ENCODE results near the gene PTGDR2. TPM values are rescaled to one million over a fixed set of nuclear protein-coding genes. Genes with fewer than 3 reads are reported as not detected.
A peak's percentile ranks its signal among the peaks of the same experiment; 100 is the strongest.

Gene PTGDR2
- total and polyA plus RNA-seq, 9 of the 15 experiments (the other 6 are each of a cell fraction or from before 2014, with no cell fraction given) = 0.51 to 2.6 (median 1.6) TPM

- peak in 1 of 2 experiments; percentile 56 for TF ChIP-seq AFF1 (IDR thresholded peaks at IDR 0.05; ENCODE audit: low read depth in 1 of 2, partially characterized antibody in 2 of 2)
- TF ChIP-seq PREB (CRISPR knock-in tag; IDR thresholded peaks at IDR 0.05) = no peak
- TF ChIP-seq ZNF436 (CRISPR knock-in tag; IDR thresholded peaks at IDR 0.05) = no peak
- TF ChIP-seq CBFA2T3 (IDR thresholded peaks at IDR 0.05) = peak; percentile 92
- TF ChIP-seq CAMTA2 (CRISPR knock-in tag; conservative IDR thresholded peaks at IDR 0.05) = no peak
- TF ChIP-seq NFIC (IDR thresholded peaks at IDR 0.05) = peak; percentile 71
- no peak for TF ChIP-seq DEAF1 (CRISPR knock-in tag; IDR thresholded peaks at IDR 0.05)
- no peak; the same call in 1 of the 2 replicates for TF ChIP-seq RFX1 (IDR thresholded peaks at IDR 0.05)
- 0 out of 2 replicates have a peak, but pooled peaks have one; percentile 2 for TF ChIP-seq USF2 (CRISPR knock-in tag; IDR thresholded peaks at IDR 0.05)
- TF ChIP-seq ARID1B (IDR thresholded peaks at IDR 0.05) = peak; percentile 89
- no peak for TF ChIP-seq ZNF133 (CRISPR knock-in tag; IDR thresholded peaks at IDR 0.05)
- peak; percentile 83 for TF ChIP-seq NCOR1 (IDR thresholded peaks at IDR 0.05)
- TF ChIP-seq CBFA2T2 (conservative IDR thresholded peaks at IDR 0.05) = peak; percentile 84
- 0 out of 2 replicates have a peak, but pooled peaks have one; percentile 12 for TF ChIP-seq PML (IDR thresholded peaks at IDR 0.05; ENCODE audit: low read length)
- no peak for TF ChIP-seq ATF1 (CRISPR knock-in tag; IDR thresholded peaks at IDR 0.05)
- peak; percentile 39 for TF ChIP-seq ATF1 (tag; IDR thresholded peaks at IDR 0.05)
- TF ChIP-seq CTBP1 (IDR thresholded peaks at IDR 0.05; ENCODE audit: borderline replicate concordance) = peak; percentile 37; the same call in 1 of the 2 replicates
- TF ChIP-seq VEZF1 (CRISPR knock-in tag; IDR thresholded peaks at IDR 0.05) = peak; percentile 53
Measured at GRCh38 chr11:60863550-60864521, 8.1 kb upstream of the PTGDR2 start (continued).

Measured in K562 (cell line).